NT2/D1 (cell line): ENCODE data around the gene ATF6B.

Experiments
- SUZ12 ChIP-seq: IDR thresholded peaks from 2 replicates; pipeline ENCODE4 v1.6.1; 2011; ENCODE audit not compliant: insufficient read length, insufficient read depth; ENCODE audit errors: extremely low read depth
- YY1 ChIP-seq: IDR thresholded peaks from 2 replicates; pipeline ENCODE4 v1.6.1; 2011; ENCODE audit not compliant: insufficient read length, insufficient read depth
- ZNF274 ChIP-seq: IDR thresholded peaks from 2 replicates; pipeline ENCODE4 v1.6.1; 2011; ENCODE audit warnings: mild to moderate bottlenecking, low read depth, low read length

GRCh38 chr6:32085759-32086459 lies 42.1 kb downstream of the ATF6B start:
- TF ChIP-seq ZNF274 = no peak
- TF ChIP-seq SUZ12 = no peak
- no peak for TF ChIP-seq YY1
